H9 (cell line): ENCODE data around the gene RAI14. TPM values are rescaled to one million over a fixed set of nuclear protein-coding genes. Genes with fewer than 3 reads are reported as not detected.

Source experiments
- DNase-seq: peaks from one replicate; pipeline ENCODE4 v3.0.0-alpha.2; 2017
- H2AFZ ChIP-seq: one replicate; pipeline ENCODE4 v1.6.1; 2013; ENCODE audit warnings: mild to moderate bottlenecking, low read length, control low read depth, moderate library complexity
- H2AK5ac ChIP-seq: 2 replicates; pipeline ENCODE4 v1.6.1; 2013; ENCODE audit warnings: low read length, control low read depth, mixed read lengths; ENCODE audit not compliant: insufficient read length
- H2BK120ac ChIP-seq: one replicate; pipeline ENCODE4 v1.6.1; 2013; ENCODE audit warnings: low read depth, mild to moderate bottlenecking, low read length, control low read depth, inconsistent platforms; ENCODE audit not compliant: poor library complexity, severe bottlenecking
- H2BK12ac ChIP-seq: 2 replicates; pipeline ENCODE4 v1.6.1; 2013; ENCODE audit warnings: low read length, control low read depth, mixed read lengths, low read depth; ENCODE audit not compliant: insufficient read length
- H2BK15ac ChIP-seq: 2 replicates; pipeline ENCODE4 v1.6.1; 2013; ENCODE audit warnings: low read depth, low read length, control low read depth
- H2BK20ac ChIP-seq: one replicate; pipeline ENCODE4 v1.6.1; 2013; ENCODE audit warnings: low read depth, mild to moderate bottlenecking, low read length, control low read depth, inconsistent platforms; ENCODE audit not compliant: poor library complexity, severe bottlenecking
- H2BK5ac ChIP-seq: 2 replicates; pipeline ENCODE4 v1.6.1; 2013; ENCODE audit warnings: low read length, control low read depth, mixed read lengths; ENCODE audit not compliant: insufficient read length
- H3K14ac ChIP-seq: 2 replicates; pipeline ENCODE4 v1.6.1; 2013; ENCODE audit warnings: low read length, control low read depth; ENCODE audit not compliant: insufficient read depth
- H3K18ac ChIP-seq: 2 replicates; pipeline ENCODE4 v1.6.1; 2013; ENCODE audit warnings: low read depth, mild to moderate bottlenecking, mixed read lengths, low read length, control low read depth; ENCODE audit not compliant: insufficient read length
- H3K23ac ChIP-seq: 2 replicates; pipeline ENCODE4 v1.6.1; 2013; ENCODE audit warnings: low read length, control low read depth, mixed read lengths, low read depth; ENCODE audit not compliant: insufficient read length
- H3K23me2 ChIP-seq: 2 replicates; pipeline ENCODE4 v1.6.1; 2013; ENCODE audit warnings: low read depth, mild to moderate bottlenecking, mixed read lengths, low read length, control low read depth; ENCODE audit not compliant: insufficient read length, poor library complexity, severe bottlenecking
- H3K27ac ChIP-seq: 2 replicates; pipeline ENCODE4 v1.5.1; 2013; ENCODE audit warnings: low read length, control low read depth, mixed read lengths, low read depth; ENCODE audit not compliant: insufficient read length
- H3K27me3 ChIP-seq: 2 replicates; pipeline ENCODE4 v1.6.1; 2013; ENCODE audit warnings: low read length, control low read depth, inconsistent platforms; ENCODE audit not compliant: insufficient read depth
- H3K4ac ChIP-seq: 2 replicates; pipeline ENCODE4 v1.6.1; 2013; ENCODE audit warnings: low read depth, mild to moderate bottlenecking, control low read depth, inconsistent platforms, low read length, moderate library complexity
- H3K4me1 ChIP-seq: 2 replicates; pipeline ENCODE4 v1.6.1; 2013; ENCODE audit warnings: low read length, control low read depth, inconsistent platforms; ENCODE audit not compliant: insufficient read depth
- H3K4me2 ChIP-seq: 2 replicates; pipeline ENCODE4 v1.6.1; 2013; ENCODE audit warnings: low read length, control low read depth, mixed read lengths; ENCODE audit not compliant: insufficient read length, insufficient read depth
- H3K56ac ChIP-seq: 2 replicates; pipeline ENCODE4 v1.6.1; 2013; ENCODE audit warnings: low read depth, mild to moderate bottlenecking, mixed read lengths, low read length, control low read depth; ENCODE audit not compliant: insufficient read length
- H3K79me1 ChIP-seq: 2 replicates; pipeline ENCODE4 v1.6.1; 2013; ENCODE audit warnings: low read depth, mild to moderate bottlenecking, moderate library complexity, low read length, control low read depth, inconsistent platforms; ENCODE audit not compliant: insufficient read depth, poor library complexity, severe bottlenecking
- H3K79me2 ChIP-seq: 2 replicates; pipeline ENCODE4 v1.6.1; 2013; ENCODE audit warnings: low read length, control low read depth, inconsistent platforms; ENCODE audit not compliant: insufficient read depth
- H3K9ac ChIP-seq: 2 replicates; pipeline ENCODE4 v1.6.1; 2013; ENCODE audit warnings: low read length, control low read depth, mixed read lengths; ENCODE audit not compliant: insufficient read length; ENCODE audit errors: extremely low read depth
- H3K9me3 ChIP-seq: one replicate; pipeline ENCODE4 v1.6.1; 2013; ENCODE audit warnings: low read depth, low read length, inconsistent platforms; ENCODE audit not compliant: control insufficient read depth
- H3T11ph ChIP-seq: one replicate; pipeline ENCODE4 v1.6.1; 2013; ENCODE audit warnings: mild to moderate bottlenecking, low read length, control low read depth, inconsistent platforms
- H4K20me1 ChIP-seq: one replicate; pipeline ENCODE4 v1.6.1; 2013; ENCODE audit not compliant: control insufficient read depth, insufficient read length, insufficient read depth
- H4K5ac ChIP-seq: 2 replicates; pipeline ENCODE4 v1.6.1; 2013; ENCODE audit warnings: low read depth, mild to moderate bottlenecking, mixed read lengths, low read length, control low read depth; ENCODE audit not compliant: insufficient read length
- H4K8ac ChIP-seq: replicated peaks from 2 replicates; pipeline ENCODE4 v1.6.1; 2013; ENCODE audit warnings: low read length, control low read depth, mixed read lengths, low read depth; ENCODE audit not compliant: insufficient read length
- H4K91ac ChIP-seq: 2 replicates; pipeline ENCODE4 v1.6.1; 2013; ENCODE audit warnings: low read depth, mild to moderate bottlenecking, moderate library complexity, mixed read lengths, low read length, control low read depth; ENCODE audit not compliant: insufficient read length
- H3K27ac Mint-ChIP-seq, 3 experiments: 2 replicates in 2 of 3; 3 replicates in 1 of 3; pipeline ENCODE4 v1.8.0; 2020 to 2021; ENCODE audit warnings: mixed read lengths in 3 of 3, mild to moderate bottlenecking in 1 of 3, moderate library complexity in 1 of 3
- H3K27me3 Mint-ChIP-seq: 2 replicates; pipeline ENCODE4 v1.8.0; 2021; ENCODE audit warnings: low read depth, mild to moderate bottlenecking, moderate library complexity, mixed read lengths
- H3K36me3 Mint-ChIP-seq, 3 experiments: 2 replicates in 2 of 3; 3 replicates in 1 of 3; pipeline ENCODE4 v1.8.0; 2020 to 2021; ENCODE audit warnings: low read depth in 3 of 3, mixed read lengths in 3 of 3; ENCODE audit not compliant: insufficient read depth in 1 of 3
- H3K4me1 Mint-ChIP-seq, 2 experiments: 2 replicates each; pipeline ENCODE4 v1.8.0; 2020; ENCODE audit warnings: mixed read lengths in 2 of 2
- H3K4me3 Mint-ChIP-seq, 2 experiments: 2 replicates in 1 of 2; 3 replicates in 1 of 2; pipeline ENCODE4 v1.8.0; 2020 to 2021; ENCODE audit warnings: mild to moderate bottlenecking in 2 of 2, mixed read lengths in 2 of 2, moderate library complexity in 1 of 2
- H3K9me3 Mint-ChIP-seq, 2 experiments: 2 replicates in 1 of 2; 3 replicates in 1 of 2; pipeline ENCODE4 v1.8.0; 2020; ENCODE audit warnings: mild to moderate bottlenecking in 2 of 2, mixed read lengths in 2 of 2, moderate library complexity in 1 of 2
- total RNA-seq: library from RNA; stranded (reverse); gene quantifications from 2 replicates; pipeline ENCODE4 v1.2.1, GENCODE V29; 2021
- TF ChIP-seq, protein P1 (sequence below): fragments of 200-600 bp; sonication (generic); conservative IDR thresholded peaks from 3 replicates; pipeline ENCODE4 v1.8.0; 2021; ENCODE audit warnings: antibody characterized with exemption, mild to moderate bottlenecking

RAI14 gene
- total RNA-seq, 1 experiment from 2014 or later, result 127 TPM

DNA sequence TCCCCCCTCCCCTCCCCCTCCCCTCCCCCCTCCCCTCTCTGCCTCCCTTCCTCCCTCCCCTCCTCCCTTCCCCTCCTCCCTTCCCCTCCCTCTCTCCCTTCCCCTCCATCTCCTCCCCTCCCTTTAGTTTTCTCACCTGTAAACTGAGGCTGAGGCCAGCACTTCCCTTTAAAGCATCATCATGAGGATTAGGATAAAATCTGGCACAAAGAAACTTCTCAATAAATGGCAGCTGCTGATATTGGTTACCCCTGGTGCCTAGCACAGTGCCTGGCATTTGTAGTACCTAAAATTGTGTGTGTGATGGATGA is 41.9 kb downstream of the RAI14 start:
- Histone ChIP-seq H3K23ac (no peak overlapping the region), H2BK15ac (no peak overlapping the region), H3K18ac (no peak overlapping the region), H2AFZ (no peak overlapping the region), H3K9me3 (no peaks in the 10 kb centered on the region), H3K9ac (no peak overlapping the region), H2BK12ac (peak overlapping the region; percentile 57), H3K4ac (no peak overlapping the region), H2BK5ac (no peak overlapping the region), H4K91ac (no peak overlapping the region), H4K8ac (no peak overlapping the region), H2BK20ac (no peak overlapping the region), H3K23me2 (no peaks in the 10 kb centered on the region), H3T11ph (no peak overlapping the region), H3K27ac (no peak overlapping the region), H3K79me1 (peaks cover 11% of the 10 kb centered on the region), H3K27me3 (no peaks in the 10 kb centered on the region), H3K14ac (no peak overlapping the region), H4K5ac (no peak overlapping the region), H3K4me1 (peaks cover 14% of the 10 kb centered on the region; the same call in 1 of the 2 replicates), H3K4me2 (no peak overlapping the region), H3K56ac (no peak overlapping the region), H2BK120ac (no peak overlapping the region), H2AK5ac (no peak overlapping the region), H4K20me1 (no peaks in the 10 kb centered on the region), H3K79me2 (peaks cover 24% of the 10 kb centered on the region; the same call in 1 of the 2 replicates)
- DNase-seq, result no peak
- Mint-ChIP-seq H3K36me3 (peaks cover 7 to 16% (median 9%) of the 10 kb centered on the region in 3 experiments; a peak in 6 of 7 replicates), H3K4me1 (peaks cover 48 to 55% of the 10 kb centered on the region in 2 experiments), H3K27me3 (no peaks in the 10 kb centered on the region), H3K4me3 (no peak overlapping the region), H3K27ac (peak overlapping the region in 1 of 3 experiments; percentile 58; a peak in 2 of 7 replicates), H3K9me3 (no peaks in the 10 kb centered on the region)
- TF ChIP-seq, protein P1, sequence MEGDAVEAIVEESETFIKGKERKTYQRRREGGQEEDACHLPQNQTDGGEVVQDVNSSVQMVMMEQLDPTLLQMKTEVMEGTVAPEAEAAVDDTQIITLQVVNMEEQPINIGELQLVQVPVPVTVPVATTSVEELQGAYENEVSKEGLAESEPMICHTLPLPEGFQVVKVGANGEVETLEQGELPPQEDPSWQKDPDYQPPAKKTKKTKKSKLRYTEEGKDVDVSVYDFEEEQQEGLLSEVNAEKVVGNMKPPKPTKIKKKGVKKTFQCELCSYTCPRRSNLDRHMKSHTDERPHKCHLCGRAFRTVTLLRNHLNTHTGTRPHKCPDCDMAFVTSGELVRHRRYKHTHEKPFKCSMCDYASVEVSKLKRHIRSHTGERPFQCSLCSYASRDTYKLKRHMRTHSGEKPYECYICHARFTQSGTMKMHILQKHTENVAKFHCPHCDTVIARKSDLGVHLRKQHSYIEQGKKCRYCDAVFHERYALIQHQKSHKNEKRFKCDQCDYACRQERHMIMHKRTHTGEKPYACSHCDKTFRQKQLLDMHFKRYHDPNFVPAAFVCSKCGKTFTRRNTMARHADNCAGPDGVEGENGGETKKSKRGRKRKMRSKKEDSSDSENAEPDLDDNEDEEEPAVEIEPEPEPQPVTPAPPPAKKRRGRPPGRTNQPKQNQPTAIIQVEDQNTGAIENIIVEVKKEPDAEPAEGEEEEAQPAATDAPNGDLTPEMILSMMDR, result no peak
